Esophagus squamous epithelium (tissue), 4 donors: Measurements from ENCODE around the gene THBS3.

Experiments used
- CTCF ChIP-seq, 6 experiments: fragments of 450-650 bp in 4 of 6; fragments of 200-600 bp in 2 of 6; sonication (generic) in 2 of 6; IDR thresholded peaks; one replicate each; pipeline ENCODE4 v1.5.1; 2016 to 2019; ENCODE audit warnings: antibody characterized with exemption in 6 of 6, mild to moderate bottlenecking in 4 of 6, moderate library complexity in 4 of 6
- POLR2A ChIP-seq, 4 donors: fragments of 450-650 bp; IDR thresholded peaks; one replicate each; pipeline ENCODE4 v1.6.1; 2017; ENCODE audit warnings: antibody characterized with exemption in 4 of 4, mild to moderate bottlenecking in 4 of 4, moderate library complexity in 3 of 4

GRCh38 chr1:155241069-155241679 lies 33.5 kb upstream of the THBS3 start:
- TF ChIP-seq CTCF (IDR thresholded peaks at IDR 0.05) (peak in 1 of 6 experiments; percentile 19), POLR2A (IDR thresholded peaks at IDR 0.05) (no peak)
